Skin epidermis (tissue), 12 donors: ENCODE data around the gene NXN.

Experiments
- H3K27ac ChIP-seq, 21 experiments: fragments of 200-600 bp; sonication (generic) in 11 of 21; one replicate each; pipeline ENCODE4 v1.5.0; 2020; ENCODE audit warnings: mild to moderate bottlenecking in 3 of 21, inconsistent platforms in 2 of 21, moderate library complexity in 2 of 21
- H3K4me3 ChIP-seq, 7 experiments: fragments of 200-600 bp; sonication (generic) in 2 of 7; one replicate each; pipeline ENCODE4 v1.5.0; 2020; ENCODE audit warnings: inconsistent platforms in 2 of 7, mild to moderate bottlenecking in 2 of 7, moderate library complexity in 1 of 7

Gene NXN

GRCh38 chr17:979539-980405 lies at the start of gene NXN:
NXN (minus strand) TSS chr17:979776.
- Histone ChIP-seq H3K27ac (peak within 1 kb of the TSS; percentile 58 to 91 (median 82)), H3K4me3 (peak within 1 kb of the TSS; percentile 58 to 75 (median 67))

- H3K27ac ChIP-seq = peak overlapping the region in 1 of 21 experiments; percentile 1
- no peak overlapping the region for H3K4me3 ChIP-seq
Measured at GRCh38 chr17:1027044-1027443, 47.5 kb upstream of the NXN start.

DNA sequence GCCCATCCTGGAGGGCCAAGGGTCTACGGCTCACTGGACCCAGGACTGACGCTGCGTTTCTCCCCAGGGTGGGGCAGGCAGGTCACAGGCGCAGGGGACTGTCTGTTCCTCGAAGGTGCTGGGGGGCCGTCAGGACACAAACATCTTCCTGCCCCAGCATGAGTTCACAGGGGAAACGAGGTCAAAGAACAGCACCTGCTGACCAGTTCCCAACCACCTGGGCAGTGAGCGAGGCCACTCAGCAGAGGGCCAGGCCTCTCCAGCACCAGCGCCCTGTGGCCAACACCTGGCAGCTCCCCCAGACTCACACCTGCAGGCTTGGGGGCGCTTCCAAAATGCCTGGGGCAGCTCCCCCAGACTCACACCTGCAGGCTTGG lies 47.0 kb upstream of the NXN start:
- Histone ChIP-seq H3K27ac (peak overlapping the region in 1 of 21 experiments; percentile 1), H3K4me3 (no peak overlapping the region)

DNA sequence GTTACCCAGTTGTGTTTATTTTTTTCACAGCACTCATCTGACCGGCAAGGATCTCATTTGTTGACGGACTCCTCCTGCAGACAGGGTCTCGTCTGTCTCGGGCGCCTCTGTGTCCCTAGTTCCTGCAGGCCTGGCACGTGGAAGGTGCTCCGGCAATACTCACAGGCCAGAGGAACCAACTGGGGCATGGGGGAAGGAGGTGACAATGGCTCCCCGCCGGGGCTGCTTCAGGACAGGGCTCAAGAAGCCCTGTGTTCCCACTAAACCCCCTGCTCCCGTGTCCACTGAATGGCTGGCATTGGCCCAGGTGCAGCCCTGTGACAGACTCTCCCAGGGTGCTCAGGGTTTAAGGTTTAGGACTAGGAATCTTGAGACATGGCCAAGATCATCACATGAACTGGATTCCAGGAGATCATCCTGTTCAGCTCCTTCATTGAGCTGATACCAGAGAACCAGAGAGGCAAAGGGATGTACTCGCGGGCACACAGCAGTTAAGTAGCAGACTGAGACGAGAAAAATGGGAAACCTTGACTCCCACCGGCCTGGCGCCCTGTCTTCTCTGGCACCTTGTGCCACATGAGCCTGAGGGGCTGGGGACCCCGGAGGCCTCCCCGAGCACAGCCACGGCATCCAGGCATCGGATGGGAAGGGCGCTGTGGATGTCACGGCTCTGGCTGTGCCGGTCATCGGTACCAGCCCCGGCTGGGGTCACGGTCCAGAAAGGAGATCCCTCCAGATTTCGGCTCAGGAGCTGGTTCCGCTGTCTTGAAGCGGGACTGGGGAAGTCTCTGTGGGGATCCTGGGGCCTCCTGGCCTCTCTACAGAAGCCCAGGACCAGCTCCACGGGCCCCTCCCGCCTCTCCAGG lies 46.4 kb upstream of the NXN start:
- no peak overlapping the region for H3K27ac ChIP-seq
- no peak overlapping the region for H3K4me3 ChIP-seq

DNA sequence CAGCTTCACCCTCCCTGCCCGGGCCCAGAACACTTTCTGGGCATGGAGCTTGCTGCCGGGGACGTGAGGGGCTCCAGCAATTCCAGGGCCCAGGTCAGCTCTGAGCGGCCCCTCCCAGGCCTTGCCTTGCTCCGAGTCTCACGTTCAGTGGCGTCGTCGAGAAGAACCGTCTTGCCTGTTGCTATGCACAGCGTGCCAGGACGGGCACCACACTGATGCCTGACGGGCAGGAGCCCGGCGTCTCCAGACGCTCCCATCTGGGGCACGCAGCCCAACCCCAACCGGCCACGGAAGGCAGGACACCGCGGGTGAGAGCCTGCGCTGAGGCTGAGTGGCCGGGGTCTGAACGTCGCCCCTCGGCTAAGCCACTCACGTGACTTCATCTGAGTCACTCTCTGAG lies 44.5 kb upstream of the NXN start:
- no peak overlapping the region for H3K4me3 ChIP-seq
- no peak overlapping the region for H3K27ac ChIP-seq

GRCh38 chr17:1022278-1023024 lies 42.9 kb upstream of the NXN start:
- Histone ChIP-seq H3K4me3 (no peak overlapping the region), H3K27ac (peak overlapping the region in 4 of 21 experiments; percentile 11 to 66 (median 29))

DNA sequence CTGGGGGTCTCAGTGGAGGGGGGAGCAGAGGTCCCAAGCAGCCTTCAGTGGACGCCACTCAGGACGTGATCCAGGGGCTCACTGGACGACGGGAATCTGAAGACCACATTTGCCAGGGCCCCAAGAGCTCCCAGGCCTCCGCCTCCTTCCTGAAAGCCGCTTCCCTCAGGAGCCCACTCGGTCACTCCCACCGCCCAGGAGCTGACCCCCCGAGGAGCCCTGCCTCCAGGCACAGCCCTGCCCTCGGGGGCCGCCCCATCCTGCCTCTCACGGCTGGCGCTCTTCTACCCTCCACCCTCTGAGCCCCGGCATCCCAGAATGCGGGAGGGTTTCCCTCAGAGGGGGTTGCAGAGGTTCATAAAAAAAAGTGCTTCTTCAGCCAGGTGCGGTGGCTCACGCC lies 41.6 kb upstream of the NXN start:
- Histone ChIP-seq H3K27ac (no peak overlapping the region), H3K4me3 (no peak overlapping the region)

- H3K27ac ChIP-seq = peak overlapping the region in 1 of 21 experiments; percentile 12
Measured at GRCh38 chr17:1019451-1019850, 39.9 kb upstream of the NXN start.

GRCh38 chr17:1018547-1018946 lies 39.0 kb upstream of the NXN start:
- no peak overlapping the region for H3K27ac ChIP-seq
- no peak overlapping the region for H3K4me3 ChIP-seq

More at GRCh38 chr17:1019451-1019850, 39.9 kb upstream of the NXN start:
- no peak overlapping the region for H3K4me3 ChIP-seq

GRCh38 chr17:1013729-1014090 lies 34.1 kb upstream of the NXN start:
- H3K27ac ChIP-seq = no peak overlapping the region

DNA sequence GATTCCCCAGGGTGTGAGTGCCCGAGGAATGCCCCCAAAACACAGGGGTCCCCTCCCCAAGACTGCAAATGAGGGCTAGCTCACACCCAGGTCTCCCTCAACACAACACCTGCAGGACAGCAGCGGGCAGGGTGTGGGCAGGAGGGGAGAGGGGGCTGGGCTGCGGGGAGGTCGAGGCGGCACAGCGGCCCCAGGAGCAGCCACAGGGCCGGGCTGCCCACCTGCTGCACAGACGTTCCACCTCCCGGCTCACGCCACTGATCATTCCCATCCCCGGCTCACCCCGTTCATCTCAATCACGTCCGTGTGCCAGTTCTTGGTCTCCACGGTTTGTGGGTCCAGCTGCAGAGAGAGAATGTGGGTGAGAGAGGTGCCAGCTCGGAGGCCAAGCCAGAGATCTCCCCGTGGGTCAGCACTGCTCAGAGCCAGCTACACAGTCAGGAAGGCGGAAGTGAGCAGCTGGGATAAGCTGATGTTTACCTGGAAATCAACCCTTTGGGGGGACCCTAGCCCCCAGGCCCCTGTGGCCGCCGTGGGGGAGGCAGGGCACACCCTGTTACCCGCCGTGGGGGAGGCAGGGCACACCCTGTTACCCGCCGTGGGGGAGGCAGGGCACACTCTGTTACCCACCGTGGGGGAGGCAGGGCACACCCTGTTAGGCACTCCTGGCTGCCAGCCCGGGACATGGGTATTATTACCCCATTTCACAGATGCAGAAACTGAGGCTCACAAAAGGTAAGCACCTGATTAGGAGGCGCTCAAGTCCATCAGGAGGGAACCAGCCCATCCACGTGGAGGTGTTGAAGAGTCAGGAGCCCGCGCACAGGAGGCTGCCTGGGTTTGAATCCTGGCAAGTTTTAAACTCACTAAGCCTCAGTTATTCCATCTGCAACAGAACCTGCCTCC lies 33.5 kb upstream of the NXN start:
- H3K4me3 ChIP-seq = no peak overlapping the region
- H3K27ac ChIP-seq = no peak overlapping the region

More at GRCh38 chr17:1013729-1014090, 34.1 kb upstream of the NXN start:
- H3K4me3 ChIP-seq = no peak overlapping the region

- H3K27ac ChIP-seq = no peak overlapping the region
- no peak overlapping the region for H3K4me3 ChIP-seq
Measured at GRCh38 chr17:1011760-1012735, 32.5 kb upstream of the NXN start.

DNA sequence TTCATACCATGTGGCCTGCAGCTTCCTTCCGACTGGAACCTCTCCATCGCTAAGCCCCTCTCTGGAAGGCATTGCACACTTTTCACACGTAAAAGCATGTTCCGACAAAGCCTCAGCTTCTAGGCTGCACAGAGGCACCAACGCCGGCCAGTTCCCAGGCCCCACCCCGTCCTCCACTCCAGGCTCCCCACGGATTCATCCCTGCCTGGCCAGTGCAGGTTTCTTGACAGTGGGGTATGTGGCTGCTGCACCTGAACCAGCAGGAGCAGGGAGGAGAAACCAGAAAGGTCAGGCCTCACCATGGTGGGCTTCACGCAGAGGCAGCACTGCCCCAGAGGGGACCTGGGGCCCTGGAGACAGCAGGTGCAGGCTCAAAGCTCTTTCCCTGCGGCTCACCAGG lies 31.6 kb upstream of the NXN start:
- Histone ChIP-seq H3K4me3 (no peak overlapping the region), H3K27ac (no peak overlapping the region)

DNA sequence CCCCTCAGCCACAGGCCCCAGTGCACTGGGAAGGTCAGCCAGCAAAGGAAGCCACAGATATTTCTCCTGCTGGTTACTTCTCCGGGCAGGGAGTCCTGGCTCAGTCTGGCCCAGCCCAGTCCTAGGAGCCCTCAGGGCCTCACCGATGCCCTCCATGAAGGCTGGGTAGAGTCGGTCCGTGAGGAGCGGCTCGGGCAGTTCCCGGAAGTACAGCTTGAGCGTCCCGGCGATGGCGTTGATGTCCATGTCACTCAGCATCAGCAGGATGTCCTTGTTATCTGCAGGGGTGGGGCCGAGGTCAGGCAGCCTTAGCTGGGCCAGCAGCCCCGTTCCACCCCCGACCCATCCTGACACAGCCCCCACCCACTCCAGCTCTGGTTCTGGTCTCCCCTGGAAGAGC lies 31.0 kb upstream of the NXN start:
- Histone ChIP-seq H3K27ac (peak overlapping the region in 3 of 21 experiments; percentile 6 to 65 (median 21)), H3K4me3 (no peak overlapping the region)

DNA sequence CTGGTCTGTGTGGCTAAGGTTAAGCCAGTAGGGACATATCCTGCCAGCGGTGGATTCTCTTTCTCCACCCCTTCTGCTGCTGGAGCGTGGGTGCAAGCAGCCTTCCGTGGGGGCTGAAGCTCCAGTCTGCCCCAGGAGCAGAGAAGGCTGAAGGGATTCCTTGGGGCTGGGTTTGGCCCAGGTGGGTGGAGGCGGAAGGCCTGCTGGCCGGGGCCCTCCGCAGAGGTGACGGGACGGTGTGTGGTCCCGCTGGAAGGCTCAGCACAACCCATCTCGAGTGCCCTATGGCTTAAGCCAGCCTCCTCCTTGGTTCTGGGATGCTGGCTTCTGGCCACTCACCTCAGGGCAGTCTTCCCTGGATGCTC lies 30.5 kb upstream of the NXN start:
- H3K4me3 ChIP-seq = no peak overlapping the region
- H3K27ac ChIP-seq = peak overlapping the region in 6 of 21 experiments; percentile 6 to 65 (median 21)

DNA sequence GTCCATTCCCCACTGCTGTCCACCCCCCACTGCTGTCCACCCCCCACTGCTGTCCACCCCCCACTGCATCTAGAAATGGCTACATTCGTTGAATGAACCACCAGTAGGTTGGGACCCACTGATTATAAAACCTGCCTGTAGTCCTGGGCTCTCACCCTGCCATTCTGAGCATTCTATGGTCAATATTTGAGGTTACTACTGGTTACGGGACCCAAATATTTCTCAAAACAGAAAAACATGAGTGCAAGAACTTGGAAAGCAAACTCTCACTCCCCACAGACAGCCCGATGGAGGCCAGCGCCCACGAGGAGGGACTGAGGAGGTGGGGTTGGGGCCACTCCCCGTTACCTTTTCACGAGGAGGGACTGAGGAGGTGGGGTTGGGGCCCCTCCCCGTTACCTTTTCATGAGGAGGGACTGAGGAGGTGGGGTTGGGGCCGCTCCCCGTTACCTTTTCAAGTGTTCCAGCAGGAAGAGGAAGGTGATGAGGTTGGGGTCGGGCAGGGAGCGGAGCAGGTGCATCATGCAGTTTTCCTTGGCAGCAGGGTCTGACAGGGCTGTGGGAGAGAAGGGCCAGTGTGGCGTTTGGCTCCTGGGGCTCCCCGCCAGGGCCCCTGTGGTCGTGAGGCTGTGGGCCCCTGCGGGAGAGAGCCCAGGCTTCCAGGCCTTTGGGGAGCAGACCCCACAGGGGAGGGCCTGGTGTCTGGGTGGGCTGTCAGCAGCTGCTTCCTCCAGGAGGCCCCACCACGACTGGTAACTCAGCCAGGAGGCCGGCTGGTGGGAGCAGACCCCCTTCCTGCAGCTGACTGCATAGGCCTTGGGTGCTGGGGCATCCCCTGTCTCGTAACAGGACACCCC lies 29.9 kb upstream of the NXN start:
- Histone ChIP-seq H3K4me3 (no peak overlapping the region), H3K27ac (peak overlapping the region in 6 of 21 experiments; percentile 16 to 68 (median 24))
